Hindlimb muscle (tissue), 1 donor: ENCODE measurements around the gene ZNF575. TPM values are rescaled to one million over a fixed set of nuclear protein-coding genes. Genes with fewer than 3 reads are reported as not detected.
A peak's percentile ranks its signal among the peaks of the same experiment; 100 is the strongest.

Experiments used
- DNase-seq: peaks from one replicate; pipeline ENCODE4 v3.0.0-alpha.2; 2013
- polyA plus RNA-seq: library from polyadenylated mRNA; unstranded; fragments of 120-200 nt; gene quantifications from one replicate; pipeline ENCODE4 v1.2.1, GENCODE V29; 2013; ENCODE audit not compliant: insufficient read length

Gene ZNF575
- polyA plus RNA-seq, 1 donor: 6.7 TPM

DNA sequence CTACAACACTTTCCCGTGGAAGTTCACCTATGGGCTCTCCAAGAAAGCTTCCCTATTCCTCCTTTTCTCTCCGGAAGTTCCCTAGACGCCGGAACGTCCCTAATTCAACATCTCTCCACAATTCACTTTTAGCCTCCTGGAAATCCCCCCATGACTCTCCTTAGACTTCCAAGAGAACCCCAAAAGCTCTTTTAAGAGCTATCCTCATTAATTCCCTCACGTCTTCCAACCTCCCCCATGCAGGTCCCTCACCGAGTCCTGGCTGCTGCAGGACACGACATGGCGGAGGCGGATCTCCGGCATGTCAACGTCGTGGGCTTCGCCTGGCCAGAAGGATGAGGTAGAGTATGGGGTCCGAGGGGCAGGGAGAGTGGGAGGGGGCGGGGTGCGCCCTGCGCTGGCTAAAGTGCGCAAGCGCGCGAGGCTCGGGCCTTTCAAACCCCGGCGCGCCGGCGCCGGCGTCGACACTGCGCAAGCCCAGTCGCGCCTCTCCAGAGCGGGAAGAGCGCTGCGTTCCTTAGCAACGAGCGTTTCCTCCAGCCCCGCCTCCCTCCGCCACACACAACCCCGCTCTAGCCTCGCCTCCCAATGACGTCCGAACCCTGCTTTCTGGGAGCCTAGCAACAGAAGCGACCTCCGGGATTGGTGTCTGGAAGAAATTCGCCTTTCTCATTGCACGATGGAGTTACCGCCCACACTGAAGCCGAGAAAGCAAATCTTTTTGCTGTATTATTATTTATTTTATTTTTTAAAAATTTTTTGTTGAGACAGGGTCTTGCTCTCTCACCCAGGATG lies 42.4 kb downstream of the ZNF575 start, which contains the start of the genes PINLYP and XRCC1:
Gene PINLYP, plus strand, starts transcription at position 646 of the 795 bp plus-strand sequence. CDS start 1,391 bp downstream, outside the sequence.
Gene XRCC1, minus strand, starts transcription at position 372 of the 795 bp plus-strand sequence. Its CDS starts 69 bp downstream, at position 303.
- DNase-seq: peak; percentile 100

DNA sequence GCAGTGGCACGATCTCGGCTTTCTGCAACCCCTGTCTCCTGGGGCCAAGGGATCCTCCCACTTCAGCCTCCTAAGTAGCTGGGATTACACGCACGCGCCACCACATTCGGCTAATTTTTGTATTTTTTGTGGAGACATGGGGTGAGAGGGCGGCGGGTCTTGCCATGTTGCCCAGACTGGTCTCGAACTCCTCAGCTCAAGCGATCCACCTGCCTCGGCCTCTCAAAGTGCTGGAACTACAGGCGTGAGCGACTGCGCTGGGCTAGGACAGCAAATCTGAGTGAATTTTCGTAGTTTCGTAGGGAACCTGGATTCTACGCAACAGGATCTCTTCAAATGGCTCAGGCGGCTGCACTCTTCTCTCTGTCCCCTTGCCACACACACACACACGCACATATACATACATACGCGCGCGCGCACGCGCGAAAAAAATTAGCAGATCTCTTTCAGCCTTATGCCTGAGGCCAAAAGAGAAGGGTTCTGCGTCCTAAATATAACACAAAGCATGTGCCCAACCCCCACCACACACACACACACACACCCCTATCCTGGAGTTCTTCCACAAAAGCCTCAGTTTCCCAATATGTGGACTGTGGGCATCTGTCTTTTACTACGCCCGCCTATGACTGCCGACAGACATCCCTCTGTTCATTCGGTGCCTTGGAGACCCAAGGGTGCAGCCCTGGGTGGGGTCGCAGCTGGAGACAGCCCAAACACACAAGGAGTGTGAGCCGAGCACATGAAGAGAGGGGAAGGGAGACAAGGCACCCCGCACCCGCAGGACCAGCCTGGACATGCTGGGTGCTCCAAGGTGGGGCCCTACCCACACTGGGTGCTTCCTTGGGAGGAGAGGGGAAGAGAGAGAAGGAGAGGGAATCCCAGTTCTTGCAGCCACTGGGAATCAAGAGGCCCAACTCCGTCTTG lies 43.2 kb downstream of the ZNF575 start:
- no peak for DNase-seq

DNA sequence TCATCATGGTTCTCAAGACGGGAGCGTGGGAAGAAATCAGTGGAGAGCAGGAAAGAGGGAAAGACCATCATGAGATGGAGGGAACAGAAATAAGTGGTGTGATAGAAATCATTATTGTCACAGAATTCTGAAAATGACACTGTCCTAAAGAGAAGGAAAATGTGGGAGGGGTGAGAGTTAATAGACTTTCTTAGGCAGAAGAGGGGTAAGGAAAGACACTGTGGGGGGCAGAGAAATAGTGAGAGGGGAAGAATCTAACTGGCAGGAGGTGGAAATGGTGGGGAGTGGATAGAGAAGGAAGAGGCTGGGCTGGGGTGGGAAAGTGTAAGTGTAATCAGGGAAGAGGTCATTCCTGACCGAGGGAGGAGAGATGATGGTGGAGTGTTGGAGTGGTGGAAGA lies 45.8 kb downstream of the ZNF575 start:
- DNase-seq: no peak

DNA sequence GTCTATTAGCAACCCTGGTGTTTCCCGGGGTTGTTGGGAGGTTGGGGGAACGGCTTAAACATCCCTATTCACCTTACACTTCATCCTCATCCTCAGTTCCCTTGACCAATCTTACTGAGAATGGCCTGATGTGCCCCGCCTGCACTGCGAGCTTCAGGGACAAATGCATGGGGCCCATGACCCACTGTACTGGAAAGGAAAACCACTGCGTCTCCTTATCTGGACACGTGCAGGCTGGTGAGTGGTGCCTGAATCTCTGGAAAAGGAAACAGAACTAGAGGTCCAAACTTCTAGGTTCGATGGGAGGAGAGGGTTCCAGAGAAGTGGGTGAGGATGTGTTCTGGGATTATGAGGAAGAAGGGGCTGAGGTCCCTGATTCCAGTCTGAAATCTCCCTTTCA lies 48.5 kb downstream of the ZNF575 start:
- DNase-seq: no peak

DNA sequence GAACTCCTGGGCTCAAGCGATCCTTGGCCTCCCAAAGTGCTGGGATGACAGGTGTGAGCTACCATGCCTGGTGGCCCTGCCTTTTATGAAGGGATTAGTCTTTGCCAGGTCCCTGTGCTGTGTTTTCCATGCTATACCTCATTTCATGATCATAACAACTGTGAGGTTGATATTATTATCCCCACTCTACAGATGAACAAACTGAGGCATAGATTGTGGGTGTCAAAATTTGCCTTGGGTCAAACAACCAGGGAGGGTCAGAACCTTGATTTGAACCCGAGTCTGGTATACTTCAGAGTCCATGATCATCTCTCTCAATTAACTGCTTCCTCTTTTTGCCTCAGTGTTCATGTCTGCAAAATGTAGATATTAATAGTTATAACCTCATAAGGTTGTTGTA lies 49.5 kb downstream of the ZNF575 start:
- no peak for DNase-seq

DNA sequence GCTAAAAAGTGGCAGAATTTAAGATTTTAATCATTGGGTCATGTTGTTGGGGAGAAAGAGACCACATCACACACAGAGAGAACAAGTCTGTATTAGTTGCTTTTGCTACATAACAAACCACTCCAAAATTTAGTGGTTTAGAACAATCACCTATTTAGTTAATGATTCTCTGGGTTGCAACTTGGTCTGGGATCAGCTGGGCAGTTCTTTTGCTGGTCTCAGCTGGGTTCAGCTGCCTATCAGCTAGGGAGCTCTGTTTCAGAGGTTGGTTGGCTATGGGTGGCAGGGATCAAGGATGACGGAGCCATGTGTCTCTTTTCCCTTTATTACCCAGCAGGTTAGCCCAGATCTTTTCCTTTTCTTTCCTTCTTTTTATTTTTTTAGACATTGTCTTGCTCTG lies 51.5 kb downstream of the ZNF575 start:
- DNase-seq: no peak

Other genes starting within 250 kb of the ZNF575 start
- gene CD177, start 179.5 kb upstream of the ZNF575 start, polyA plus RNA-seq: 0.25 TPM
- not detected for gene TEX101, start 118.3 kb upstream of the ZNF575 start, polyA plus RNA-seq
- gene LYPD3, start 67.6 kb upstream of the ZNF575 start, polyA plus RNA-seq: 2.4 TPM
- gene PHLDB3, start 28.4 kb upstream of the ZNF575 start, polyA plus RNA-seq: 6.4 TPM
- 18.0 TPM for gene ETHE1, start 6.0 kb upstream of the ZNF575 start, polyA plus RNA-seq
- gene XRCC1, start 42.3 kb downstream of the ZNF575 start, polyA plus RNA-seq: 39.5 TPM
- gene PINLYP, start 42.6 kb downstream of the ZNF575 start, polyA plus RNA-seq: 2.9 TPM
- 13.8 TPM for gene IRGQ, start 62.9 kb downstream of the ZNF575 start, polyA plus RNA-seq
- 9.9 TPM for gene ZNF576, start 63.4 kb downstream of the ZNF575 start, polyA plus RNA-seq
- gene SRRM5, start 78.9 kb downstream of the ZNF575 start, polyA plus RNA-seq: 0.52 TPM
- 64.9 TPM for gene ZNF428, start 86.4 kb downstream of the ZNF575 start, polyA plus RNA-seq
- 7.8 TPM for gene CADM4, start 106.7 kb downstream of the ZNF575 start, polyA plus RNA-seq
- 6.5 TPM for gene PLAUR, start 137.0 kb downstream of the ZNF575 start, polyA plus RNA-seq
- not detected for gene IRGC, start 182.9 kb downstream of the ZNF575 start, polyA plus RNA-seq
- 40.9 TPM for gene SMG9, start 221.8 kb downstream of the ZNF575 start, polyA plus RNA-seq
- 1.1 TPM for gene KCNN4, start 247.8 kb downstream of the ZNF575 start, polyA plus RNA-seq